ENCODE data around the gene ZNF385A.
A peak's percentile ranks its signal among the peaks of the same experiment; 100 is the strongest.

The ZNF385A gene

DNA sequence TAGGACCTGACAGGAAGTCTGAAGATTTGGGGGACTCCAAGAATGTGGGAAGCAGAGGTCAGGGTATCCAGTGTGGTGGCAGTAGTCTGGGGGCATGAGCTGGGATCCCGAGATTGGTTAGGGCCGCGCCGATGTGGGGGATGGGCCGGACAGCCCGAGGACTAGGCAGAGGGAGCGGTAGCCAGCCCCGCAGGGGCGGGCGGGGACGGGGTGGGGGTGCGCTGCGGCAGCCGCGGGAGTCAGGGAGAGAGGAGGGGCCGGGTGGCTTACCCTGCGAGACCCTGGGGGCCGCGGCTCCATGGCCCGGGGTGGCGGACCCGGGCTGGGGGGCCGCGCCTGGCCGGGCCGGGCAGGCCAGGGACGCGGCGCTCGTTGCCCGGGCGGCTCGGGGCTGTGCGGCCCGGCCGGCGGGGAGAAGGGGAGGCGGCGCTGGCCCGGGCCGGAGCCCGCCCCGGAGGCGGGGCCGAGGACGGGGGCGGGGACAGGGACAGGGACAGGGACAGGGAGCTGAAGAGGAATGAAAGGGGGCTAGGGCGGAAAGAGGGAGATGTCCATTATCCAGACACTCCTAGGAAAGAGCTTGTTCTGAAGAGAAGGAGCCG is 5.6 kb downstream of the ZNF385A start:
- ATAC-seq = peak; percentile 92
- no peak for TF ChIP-seq ZFP3 (CRISPR knock-in tag; IDR thresholded peaks at IDR 0.05)
- TF ChIP-seq, protein P1, sequence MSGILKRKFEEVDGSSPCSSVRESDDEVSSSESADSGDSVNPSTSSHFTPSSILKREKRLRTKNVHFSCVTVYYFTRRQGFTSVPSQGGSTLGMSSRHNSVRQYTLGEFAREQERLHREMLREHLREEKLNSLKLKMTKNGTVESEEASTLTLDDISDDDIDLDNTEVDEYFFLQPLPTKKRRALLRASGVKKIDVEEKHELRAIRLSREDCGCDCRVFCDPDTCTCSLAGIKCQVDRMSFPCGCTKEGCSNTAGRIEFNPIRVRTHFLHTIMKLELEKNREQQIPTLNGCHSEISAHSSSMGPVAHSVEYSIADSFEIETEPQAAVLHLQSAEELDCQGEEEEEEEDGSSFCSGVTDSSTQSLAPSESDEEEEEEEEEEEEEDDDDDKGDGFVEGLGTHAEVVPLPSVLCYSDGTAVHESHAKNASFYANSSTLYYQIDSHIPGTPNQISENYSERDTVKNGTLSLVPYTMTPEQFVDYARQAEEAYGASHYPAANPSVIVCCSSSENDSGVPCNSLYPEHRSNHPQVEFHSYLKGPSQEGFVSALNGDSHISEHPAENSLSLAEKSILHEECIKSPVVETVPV (CRISPR knock-in tag; IDR thresholded peaks at IDR 0.05) = no peak
- no peak for TF ChIP-seq ZNF8 (CRISPR knock-in tag; IDR thresholded peaks at IDR 0.05)
- TF ChIP-seq BACH2 (CRISPR knock-in tag; IDR thresholded peaks at IDR 0.05; ENCODE audit: borderline replicate concordance) = no peak
- TF ChIP-seq RARB (CRISPR knock-in tag; IDR thresholded peaks at IDR 0.05) = no peak
- TF ChIP-seq TOX (CRISPR knock-in tag; IDR thresholded peaks at IDR 0.05; ENCODE audit: borderline replicate concordance) = no peak
- no peak for TF ChIP-seq ZNF565 (CRISPR knock-in tag; conservative IDR thresholded peaks at IDR 0.05; ENCODE audit: low read depth)
- no peak for TF ChIP-seq OSR1 (CRISPR knock-in tag; IDR thresholded peaks at IDR 0.05)
- TF ChIP-seq, protein P2, sequence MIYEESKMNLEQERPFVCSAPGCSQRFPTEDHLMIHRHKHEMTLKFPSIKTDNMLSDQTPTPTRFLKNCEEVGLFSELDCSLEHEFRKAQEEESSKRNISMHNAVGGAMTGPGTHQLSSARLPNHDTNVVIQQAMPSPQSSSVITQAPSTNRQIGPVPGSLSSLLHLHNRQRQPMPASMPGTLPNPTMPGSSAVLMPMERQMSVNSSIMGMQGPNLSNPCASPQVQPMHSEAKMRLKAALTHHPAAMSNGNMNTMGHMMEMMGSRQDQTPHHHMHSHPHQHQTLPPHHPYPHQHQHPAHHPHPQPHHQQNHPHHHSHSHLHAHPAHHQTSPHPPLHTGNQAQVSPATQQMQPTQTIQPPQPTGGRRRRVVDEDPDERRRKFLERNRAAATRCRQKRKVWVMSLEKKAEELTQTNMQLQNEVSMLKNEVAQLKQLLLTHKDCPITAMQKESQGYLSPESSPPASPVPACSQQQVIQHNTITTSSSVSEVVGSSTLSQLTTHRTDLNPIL (CRISPR knock-in tag; IDR thresholded peaks at IDR 0.05; ENCODE audit: low read depth) = no peak
- TF ChIP-seq, protein P3, sequence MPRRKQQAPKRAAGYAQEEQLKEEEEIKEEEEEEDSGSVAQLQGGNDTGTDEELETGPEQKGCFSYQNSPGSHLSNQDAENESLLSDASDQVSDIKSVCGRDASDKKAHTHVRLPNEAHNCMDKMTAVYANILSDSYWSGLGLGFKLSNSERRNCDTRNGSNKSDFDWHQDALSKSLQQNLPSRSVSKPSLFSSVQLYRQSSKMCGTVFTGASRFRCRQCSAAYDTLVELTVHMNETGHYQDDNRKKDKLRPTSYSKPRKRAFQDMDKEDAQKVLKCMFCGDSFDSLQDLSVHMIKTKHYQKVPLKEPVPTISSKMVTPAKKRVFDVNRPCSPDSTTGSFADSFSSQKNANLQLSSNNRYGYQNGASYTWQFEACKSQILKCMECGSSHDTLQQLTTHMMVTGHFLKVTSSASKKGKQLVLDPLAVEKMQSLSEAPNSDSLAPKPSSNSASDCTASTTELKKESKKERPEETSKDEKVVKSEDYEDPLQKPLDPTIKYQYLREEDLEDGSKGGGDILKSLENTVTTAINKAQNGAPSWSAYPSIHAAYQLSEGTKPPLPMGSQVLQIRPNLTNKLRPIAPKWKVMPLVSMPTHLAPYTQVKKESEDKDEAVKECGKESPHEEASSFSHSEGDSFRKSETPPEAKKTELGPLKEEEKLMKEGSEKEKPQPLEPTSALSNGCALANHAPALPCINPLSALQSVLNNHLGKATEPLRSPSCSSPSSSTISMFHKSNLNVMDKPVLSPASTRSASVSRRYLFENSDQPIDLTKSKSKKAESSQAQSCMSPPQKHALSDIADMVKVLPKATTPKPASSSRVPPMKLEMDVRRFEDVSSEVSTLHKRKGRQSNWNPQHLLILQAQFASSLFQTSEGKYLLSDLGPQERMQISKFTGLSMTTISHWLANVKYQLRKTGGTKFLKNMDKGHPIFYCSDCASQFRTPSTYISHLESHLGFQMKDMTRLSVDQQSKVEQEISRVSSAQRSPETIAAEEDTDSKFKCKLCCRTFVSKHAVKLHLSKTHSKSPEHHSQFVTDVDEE (CRISPR knock-in tag; IDR thresholded peaks at IDR 0.05) = no peak
- TF ChIP-seq ESRRG (CRISPR knock-in tag; IDR thresholded peaks at IDR 0.05) = no peak
- TF ChIP-seq, protein P4, sequence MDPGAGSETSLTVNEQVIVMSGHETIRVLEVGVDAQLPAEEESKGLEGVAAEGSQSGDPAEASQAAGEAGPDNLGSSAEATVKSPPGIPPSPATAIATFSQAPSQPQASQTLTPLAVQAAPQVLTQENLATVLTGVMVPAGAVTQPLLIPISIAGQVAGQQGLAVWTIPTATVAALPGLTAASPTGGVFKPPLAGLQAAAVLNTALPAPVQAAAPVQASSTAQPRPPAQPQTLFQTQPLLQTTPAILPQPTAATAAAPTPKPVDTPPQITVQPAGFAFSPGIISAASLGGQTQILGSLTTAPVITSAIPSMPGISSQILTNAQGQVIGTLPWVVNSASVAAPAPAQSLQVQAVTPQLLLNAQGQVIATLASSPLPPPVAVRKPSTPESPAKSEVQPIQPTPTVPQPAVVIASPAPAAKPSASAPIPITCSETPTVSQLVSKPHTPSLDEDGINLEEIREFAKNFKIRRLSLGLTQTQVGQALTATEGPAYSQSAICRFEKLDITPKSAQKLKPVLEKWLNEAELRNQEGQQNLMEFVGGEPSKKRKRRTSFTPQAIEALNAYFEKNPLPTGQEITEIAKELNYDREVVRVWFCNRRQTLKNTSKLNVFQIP (CRISPR knock-in tag; IDR thresholded peaks at IDR 0.05; ENCODE audit: borderline replicate concordance, low read depth) = no peak
- no peak for TF ChIP-seq ZC3H10 (CRISPR knock-in tag; IDR thresholded peaks at IDR 0.05)

DNA sequence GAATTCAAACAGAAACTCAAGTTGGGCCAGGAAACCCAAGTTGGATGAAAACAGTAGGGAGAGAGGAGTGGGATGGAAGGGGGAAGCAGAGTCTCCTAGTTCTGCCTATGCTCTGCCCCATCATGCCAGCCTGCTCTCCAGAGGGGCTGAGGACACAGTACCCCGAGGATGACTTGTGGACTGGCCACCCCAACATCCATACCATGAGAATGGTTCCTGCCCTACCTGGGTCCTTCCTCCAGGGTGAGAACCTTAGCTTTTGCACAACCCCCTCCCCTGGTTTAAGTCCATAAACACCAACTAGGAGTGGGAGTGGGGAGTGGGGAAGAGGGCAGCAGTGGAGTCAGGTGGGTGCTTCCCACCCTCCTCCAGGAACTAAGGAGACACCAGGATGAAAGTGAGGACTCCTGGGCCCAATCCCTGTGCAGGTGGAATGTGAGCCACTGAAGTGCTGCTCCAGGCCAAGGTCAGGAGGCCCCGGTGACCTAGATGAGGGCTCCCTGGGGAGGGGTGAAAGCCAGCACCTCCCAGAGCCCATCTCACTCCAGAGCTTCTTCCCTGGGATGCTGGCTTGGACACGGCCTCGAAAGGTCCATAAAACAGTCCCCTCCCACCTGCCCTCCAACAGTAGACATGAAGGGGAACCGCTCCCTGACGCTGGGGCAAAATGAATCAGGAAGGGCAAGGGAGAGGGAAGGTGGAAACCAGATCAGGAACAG is 6.6 kb downstream of the ZNF385A start:
- TF ChIP-seq ZFP30 (CRISPR knock-in tag; IDR thresholded peaks at IDR 0.05) = no peak
- TF ChIP-seq ZC3H10 (CRISPR knock-in tag; IDR thresholded peaks at IDR 0.05) = no peak
- TF ChIP-seq, protein P5, sequence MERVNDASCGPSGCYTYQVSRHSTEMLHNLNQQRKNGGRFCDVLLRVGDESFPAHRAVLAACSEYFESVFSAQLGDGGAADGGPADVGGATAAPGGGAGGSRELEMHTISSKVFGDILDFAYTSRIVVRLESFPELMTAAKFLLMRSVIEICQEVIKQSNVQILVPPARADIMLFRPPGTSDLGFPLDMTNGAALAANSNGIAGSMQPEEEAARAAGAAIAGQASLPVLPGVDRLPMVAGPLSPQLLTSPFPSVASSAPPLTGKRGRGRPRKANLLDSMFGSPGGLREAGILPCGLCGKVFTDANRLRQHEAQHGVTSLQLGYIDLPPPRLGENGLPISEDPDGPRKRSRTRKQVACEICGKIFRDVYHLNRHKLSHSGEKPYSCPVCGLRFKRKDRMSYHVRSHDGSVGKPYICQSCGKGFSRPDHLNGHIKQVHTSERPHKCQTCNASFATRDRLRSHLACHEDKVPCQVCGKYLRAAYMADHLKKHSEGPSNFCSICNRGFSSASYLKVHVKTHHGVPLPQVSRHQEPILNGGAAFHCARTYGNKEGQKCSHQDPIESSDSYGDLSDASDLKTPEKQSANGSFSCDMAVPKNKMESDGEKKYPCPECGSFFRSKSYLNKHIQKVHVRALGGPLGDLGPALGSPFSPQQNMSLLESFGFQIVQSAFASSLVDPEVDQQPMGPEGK (CRISPR knock-in tag; IDR thresholded peaks at IDR 0.05; ENCODE audit: borderline replicate concordance) = no peak
- TF ChIP-seq ZNF70 (CRISPR knock-in tag; IDR thresholded peaks at IDR 0.05) = no peak
- ATAC-seq = no peak

DNA sequence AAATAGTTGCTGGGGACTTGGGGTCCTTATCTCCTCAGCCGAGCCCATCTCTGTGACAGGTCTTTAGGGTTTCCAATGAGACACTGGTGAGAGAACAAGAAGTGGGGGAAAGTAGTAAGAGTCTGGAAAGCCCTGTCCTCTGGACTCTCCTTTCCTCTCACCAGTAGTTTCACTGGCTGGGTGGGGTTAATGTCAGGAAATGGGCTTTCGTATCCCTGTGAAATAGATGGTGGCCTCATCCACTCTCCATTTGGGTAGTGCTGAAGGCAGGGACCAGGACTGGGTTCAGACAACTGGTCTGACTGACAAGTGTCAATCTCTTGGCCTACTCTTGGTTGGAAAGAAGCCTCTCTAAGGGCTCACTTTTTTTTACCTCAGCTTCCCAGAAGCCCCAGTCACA is 7.5 kb downstream of the ZNF385A start:
- ATAC-seq = no peak

DNA sequence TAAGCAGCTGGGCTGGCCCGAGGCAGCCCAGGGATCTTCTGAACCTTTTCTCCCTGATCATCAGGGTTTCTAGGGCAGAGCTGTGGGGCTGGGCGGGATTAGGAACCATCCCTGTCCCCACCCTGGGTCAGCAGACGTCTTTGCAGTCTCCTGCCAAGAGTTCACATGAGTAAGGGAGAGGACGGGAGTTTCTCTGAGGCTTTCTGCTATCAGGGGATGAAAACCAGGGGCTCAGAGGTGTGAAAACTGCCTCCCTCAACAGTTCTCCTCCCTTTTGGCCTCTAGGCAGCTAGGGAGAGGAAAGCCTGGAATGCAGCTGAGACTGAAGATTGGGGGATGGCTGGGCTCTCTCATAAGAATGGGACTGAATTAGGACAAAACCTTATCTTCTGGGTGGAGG is 7.9 kb downstream of the ZNF385A start:
- no peak for ATAC-seq
- no peak for TF ChIP-seq TOX (CRISPR knock-in tag; IDR thresholded peaks at IDR 0.05; ENCODE audit: borderline replicate concordance)
- TF ChIP-seq ZC3H10 (CRISPR knock-in tag; IDR thresholded peaks at IDR 0.05) = no peak
- TF ChIP-seq TCF4 (CRISPR knock-in tag; IDR thresholded peaks at IDR 0.05; ENCODE audit: borderline replicate concordance) = no peak
- TF ChIP-seq, protein P1 (CRISPR knock-in tag; IDR thresholded peaks at IDR 0.05) = no peak
- no peak for TF ChIP-seq RARB (CRISPR knock-in tag; IDR thresholded peaks at IDR 0.05)
- no peak for TF ChIP-seq ZNF8 (CRISPR knock-in tag; IDR thresholded peaks at IDR 0.05)

More for the DNA sequence above, 7.5 kb downstream of the ZNF385A start:
- TF ChIP-seq ARNTL (CRISPR knock-in tag; IDR thresholded peaks at IDR 0.05; ENCODE audit: borderline replicate concordance, low read depth) (no peak), ZFP3 (CRISPR knock-in tag; IDR thresholded peaks at IDR 0.05) (no peak), RARB (CRISPR knock-in tag; IDR thresholded peaks at IDR 0.05) (no peak), CSDC2 (CRISPR knock-in tag; IDR thresholded peaks at IDR 0.05) (no peak), GLIS3 (CRISPR knock-in tag; IDR thresholded peaks at IDR 0.05) (no peak), SNAI2 (CRISPR knock-in tag; IDR thresholded peaks at IDR 0.05) (no peak)

Measured in SK-N-SH treated with all-trans-retinoic acid at 6 μM for 48 hours (cell line).